Measurements from ENCODE around the gene TICRR. TPM values are rescaled to one million over a fixed set of nuclear protein-coding genes. Genes with fewer than 3 reads are reported as not detected.

The TICRR gene
- total and polyA plus RNA-seq, 2 of the 4 experiments (the other 2 are of a cell fraction) = 3.0 to 4.2 TPM

DNA sequence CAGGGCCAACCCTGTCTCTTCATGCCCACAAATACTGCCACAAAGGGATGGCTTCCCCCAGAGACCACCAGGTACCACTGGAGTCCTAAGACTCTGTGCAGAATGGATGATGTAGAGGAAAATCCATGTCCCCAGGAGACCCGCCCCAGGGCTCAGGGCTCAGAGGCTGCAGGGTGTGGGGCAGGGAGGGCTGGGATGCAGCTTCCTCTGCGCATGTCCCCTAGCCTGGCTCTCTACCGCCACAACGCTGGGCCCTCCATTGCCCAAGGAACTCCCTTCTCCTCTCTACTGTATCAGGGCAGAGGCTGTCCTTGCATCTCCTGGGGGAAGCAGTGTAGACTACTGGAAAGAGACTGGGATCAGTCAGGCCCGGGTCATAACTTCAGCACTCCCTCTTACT is 19.5 kb upstream of the TICRR start:
- H2BK20ac ChIP-seq (ENCODE audit: low read depth, low read length) = no peak overlapping the region
- H3K9me1 ChIP-seq (ENCODE audit: insufficient read depth, low read length) = no peaks in the 10 kb centered on the region
- CTCF ChIA-PET = no interaction called here

More for the DNA sequence above, 19.5 kb upstream of the TICRR start:
- POLR2A ChIA-PET (ENCODE audit: unreplicated experiment) = no interaction called here
- no peak overlapping the region for H3K27ac ChIP-seq (ENCODE audit: insufficient read depth, low read length)
- no peaks in the 10 kb centered on the region for H3K4me1 ChIP-seq (ENCODE audit: control insufficient read depth, insufficient read depth, low read length)
- no peak overlapping the region for H2BK120ac ChIP-seq (ENCODE audit: low read depth, low read length)
- no peak overlapping the region for H4K91ac ChIP-seq (ENCODE audit: insufficient read depth, low read depth, low read length)
- no peak for ATAC-seq (ENCODE audit: low read depth)
- H3K18ac ChIP-seq (ENCODE audit: low read depth, low read length) = no peak overlapping the region
- TF ChIP-seq, protein P1, sequence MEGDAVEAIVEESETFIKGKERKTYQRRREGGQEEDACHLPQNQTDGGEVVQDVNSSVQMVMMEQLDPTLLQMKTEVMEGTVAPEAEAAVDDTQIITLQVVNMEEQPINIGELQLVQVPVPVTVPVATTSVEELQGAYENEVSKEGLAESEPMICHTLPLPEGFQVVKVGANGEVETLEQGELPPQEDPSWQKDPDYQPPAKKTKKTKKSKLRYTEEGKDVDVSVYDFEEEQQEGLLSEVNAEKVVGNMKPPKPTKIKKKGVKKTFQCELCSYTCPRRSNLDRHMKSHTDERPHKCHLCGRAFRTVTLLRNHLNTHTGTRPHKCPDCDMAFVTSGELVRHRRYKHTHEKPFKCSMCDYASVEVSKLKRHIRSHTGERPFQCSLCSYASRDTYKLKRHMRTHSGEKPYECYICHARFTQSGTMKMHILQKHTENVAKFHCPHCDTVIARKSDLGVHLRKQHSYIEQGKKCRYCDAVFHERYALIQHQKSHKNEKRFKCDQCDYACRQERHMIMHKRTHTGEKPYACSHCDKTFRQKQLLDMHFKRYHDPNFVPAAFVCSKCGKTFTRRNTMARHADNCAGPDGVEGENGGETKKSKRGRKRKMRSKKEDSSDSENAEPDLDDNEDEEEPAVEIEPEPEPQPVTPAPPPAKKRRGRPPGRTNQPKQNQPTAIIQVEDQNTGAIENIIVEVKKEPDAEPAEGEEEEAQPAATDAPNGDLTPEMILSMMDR (conservative IDR thresholded peaks at IDR 0.05; ENCODE audit: low read depth, low read length) = no peak
- TF ChIP-seq MAFK (IDR thresholded peaks at IDR 0.05; ENCODE audit: low read depth, low read length) (no peak), FOS (IDR thresholded peaks at IDR 0.05; ENCODE audit: low read depth, low read length) (no peak), MXI1 (IDR thresholded peaks at IDR 0.05; ENCODE audit: borderline replicate concordance, low read depth, low read length) (no peak), RFX5 (IDR thresholded peaks at IDR 0.05; ENCODE audit: low read depth, low read length) (no peak), MAZ (IDR thresholded peaks at IDR 0.05; ENCODE audit: borderline replicate concordance, low read depth, low read length) (no peak), NFE2L2 (IDR thresholded peaks at IDR 0.05; ENCODE audit: low read depth, low read length) (no peak), RCOR1 (IDR thresholded peaks at IDR 0.05; ENCODE audit: insufficient replicate concordance, low read length) (no peak), CHD1 (IDR thresholded peaks at IDR 0.05; ENCODE audit: low read depth, low read length) (no peak), RAD21 (IDR thresholded peaks at IDR 0.05; ENCODE audit: low read length) (no peak), BHLHE40 (IDR thresholded peaks at IDR 0.05; ENCODE audit: low read depth, low read length) (no peak), SMC3 (IDR thresholded peaks at IDR 0.05; ENCODE audit: low read depth, low read length) (no peak), POLR2A (IDR thresholded peaks at IDR 0.05; ENCODE audit: low read depth, low read length) (no peak), CEBPB (IDR thresholded peaks at IDR 0.05; ENCODE audit: low read depth, low read length) (no peak)
- TF ChIP-seq, protein P2, sequence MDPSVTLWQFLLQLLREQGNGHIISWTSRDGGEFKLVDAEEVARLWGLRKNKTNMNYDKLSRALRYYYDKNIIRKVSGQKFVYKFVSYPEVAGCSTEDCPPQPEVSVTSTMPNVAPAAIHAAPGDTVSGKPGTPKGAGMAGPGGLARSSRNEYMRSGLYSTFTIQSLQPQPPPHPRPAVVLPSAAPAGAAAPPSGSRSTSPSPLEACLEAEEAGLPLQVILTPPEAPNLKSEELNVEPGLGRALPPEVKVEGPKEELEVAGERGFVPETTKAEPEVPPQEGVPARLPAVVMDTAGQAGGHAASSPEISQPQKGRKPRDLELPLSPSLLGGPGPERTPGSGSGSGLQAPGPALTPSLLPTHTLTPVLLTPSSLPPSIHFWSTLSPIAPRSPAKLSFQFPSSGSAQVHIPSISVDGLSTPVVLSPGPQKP (IDR thresholded peaks at IDR 0.05; ENCODE audit: borderline replicate concordance, low read depth, low read length) = no peak
- TF ChIP-seq, protein P3, sequence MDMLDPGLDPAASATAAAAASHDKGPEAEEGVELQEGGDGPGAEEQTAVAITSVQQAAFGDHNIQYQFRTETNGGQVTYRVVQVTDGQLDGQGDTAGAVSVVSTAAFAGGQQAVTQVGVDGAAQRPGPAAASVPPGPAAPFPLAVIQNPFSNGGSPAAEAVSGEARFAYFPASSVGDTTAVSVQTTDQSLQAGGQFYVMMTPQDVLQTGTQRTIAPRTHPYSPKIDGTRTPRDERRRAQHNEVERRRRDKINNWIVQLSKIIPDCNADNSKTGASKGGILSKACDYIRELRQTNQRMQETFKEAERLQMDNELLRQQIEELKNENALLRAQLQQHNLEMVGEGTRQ (IDR thresholded peaks at IDR 0.05; ENCODE audit: low read depth, low read length) = no peak
- H4K8ac ChIP-seq (ENCODE audit: low read depth in 2 of 2, low read length in 2 of 2) = no peak overlapping the region
- no peak overlapping the region for H2AFZ ChIP-seq (replicated peaks; ENCODE audit: low read length, poor library complexity)
- H2BK5ac ChIP-seq (ENCODE audit: low read depth, low read length, poor library complexity, severe bottlenecking) = no peak overlapping the region
- H4K5ac ChIP-seq (ENCODE audit: low read depth, low read length) = no peak overlapping the region
- WGBS, 2 experiments (ENCODE audit: extremely low coverage in 2 of 2, insufficient read length in 1 of 2) = no CpG with 5 or more reads among the region's 5 CpGs
- no TSS peak for BruUV-seq (replicated peaks)
- H2BK15ac ChIP-seq (ENCODE audit: low read depth, low read length) = no peak overlapping the region
- H2AK5ac ChIP-seq (ENCODE audit: low read depth, low read length) = no peak overlapping the region
- no peaks in the 10 kb centered on the region for H3K9me3 ChIP-seq (ENCODE audit: control insufficient read depth, insufficient read depth, low read length)
- intact Hi-C loops (cut with micrococcal nuclease) = loop anchor here (1.0 kb wide), 2 partner anchors 60 to 197 kb away; no protein-coding TSS in a partner anchor
- H3K4me3 ChIP-seq (ENCODE audit: insufficient read depth, low read depth, low read length) = no peak overlapping the region
- dilution Hi-C loops (cut with HindIII; ENCODE audit: low sequenced_read_pairs, unreplicated experiment) = no loop called here
- no peak for DNase-seq
- H4K20me1 ChIP-seq (ENCODE audit: insufficient read depth, low read length) = no peaks in the 10 kb centered on the region
- no peak overlapping the region for H3K23ac ChIP-seq (ENCODE audit: low read depth, low read length)
- H3K27me3 ChIP-seq (ENCODE audit: control insufficient read depth, insufficient read depth, low read length) = peaks cover 28% of the 10 kb centered on the region
- H3K56ac ChIP-seq (ENCODE audit: extremely low read depth, insufficient read depth, low read length) = no peak overlapping the region
- no peaks in the 10 kb centered on the region for H3K79me1 ChIP-seq (ENCODE audit: low read depth in 1 of 2, low read length in 2 of 2)
- H3K36me3 ChIP-seq (ENCODE audit: control insufficient read depth, insufficient read depth, low read length) = no peaks in the 10 kb centered on the region
- H2AK9ac ChIP-seq (replicated peaks; ENCODE audit: low read depth, low read length, poor library complexity) = no peak overlapping the region
- no peak overlapping the region for H3K4ac ChIP-seq (ENCODE audit: low read depth, low read length)
- H3K14ac ChIP-seq (replicated peaks; ENCODE audit: low read depth, low read length) = no peak overlapping the region
- in situ Hi-C loops (cut with MboI; ENCODE audit: low sequenced_read_pairs) = no loop called here
- H3K9ac ChIP-seq (ENCODE audit: low read depth, low read length) = no peak overlapping the region
- no peak overlapping the region for H3K4me2 ChIP-seq (ENCODE audit: low read depth, low read length)
